Fibroblast of the aortic adventitia (primary cell): ENCODE results near the gene SPTBN4. TPM values are rescaled to one million over a fixed set of nuclear protein-coding genes. Genes with fewer than 3 reads are reported as not detected.
"Not testable (repeated sequence)": the region's sequence is repeated elsewhere in the genome, so short reads cannot be mapped to it uniquely, and the experiment has no call there.

Experiments used
- DNase-seq: peaks from one replicate; pipeline ENCODE4 v3.0.0-alpha.2; 2010; ENCODE audit warnings: low read depth
- H3K4me3 ChIP-seq: 2 replicates; pipeline ENCODE4 v1.5.1; 2011; ENCODE audit warnings: low read depth, mild to moderate bottlenecking, control low read depth, low read length, moderate library complexity
- total RNA-seq: library from RNA; depleted of rRNA; stranded (reverse); fragments of >200 nt; gene quantifications from 2 replicates; pipeline ENCODE4 v1.2.3, GENCODE V29; 2012; ENCODE audit warnings: low replicate concordance
- TF ChIP-seq, protein P1 (sequence below): IDR thresholded peaks from 2 replicates; pipeline ENCODE4 v1.5.1; 2011; ENCODE audit warnings: mild to moderate bottlenecking, low read length, control low read depth, inconsistent platforms; ENCODE audit not compliant: insufficient read depth

Gene SPTBN4
- total RNA-seq, 1 donor = 3.5 TPM

DNA sequence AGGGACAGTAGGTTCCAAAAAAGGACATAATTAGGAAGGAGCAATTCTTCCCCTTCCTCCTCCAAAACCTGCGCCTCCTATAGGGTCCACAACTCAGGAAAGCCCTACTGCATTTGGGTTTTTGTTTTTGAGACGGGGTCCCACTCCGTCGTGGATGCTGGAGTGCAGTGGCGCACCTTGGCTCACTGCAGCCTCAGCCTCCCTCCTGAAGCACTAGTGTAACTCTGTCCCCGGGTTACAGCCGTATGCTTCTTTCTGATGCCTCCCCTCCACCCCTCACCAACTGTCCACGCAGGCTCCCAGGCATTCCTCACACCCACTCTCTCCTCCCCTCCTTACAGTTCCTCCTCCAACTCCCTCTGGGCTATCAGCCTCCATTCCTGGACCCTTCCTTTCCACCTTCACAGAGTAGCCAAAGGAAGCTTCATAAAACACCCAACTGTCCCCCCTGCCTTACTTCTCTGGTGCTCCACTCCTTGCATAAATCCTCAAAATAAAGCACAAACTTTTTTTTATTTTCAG lies 20.5 kb upstream of the SPTBN4 start:
- TF ChIP-seq, protein P1, sequence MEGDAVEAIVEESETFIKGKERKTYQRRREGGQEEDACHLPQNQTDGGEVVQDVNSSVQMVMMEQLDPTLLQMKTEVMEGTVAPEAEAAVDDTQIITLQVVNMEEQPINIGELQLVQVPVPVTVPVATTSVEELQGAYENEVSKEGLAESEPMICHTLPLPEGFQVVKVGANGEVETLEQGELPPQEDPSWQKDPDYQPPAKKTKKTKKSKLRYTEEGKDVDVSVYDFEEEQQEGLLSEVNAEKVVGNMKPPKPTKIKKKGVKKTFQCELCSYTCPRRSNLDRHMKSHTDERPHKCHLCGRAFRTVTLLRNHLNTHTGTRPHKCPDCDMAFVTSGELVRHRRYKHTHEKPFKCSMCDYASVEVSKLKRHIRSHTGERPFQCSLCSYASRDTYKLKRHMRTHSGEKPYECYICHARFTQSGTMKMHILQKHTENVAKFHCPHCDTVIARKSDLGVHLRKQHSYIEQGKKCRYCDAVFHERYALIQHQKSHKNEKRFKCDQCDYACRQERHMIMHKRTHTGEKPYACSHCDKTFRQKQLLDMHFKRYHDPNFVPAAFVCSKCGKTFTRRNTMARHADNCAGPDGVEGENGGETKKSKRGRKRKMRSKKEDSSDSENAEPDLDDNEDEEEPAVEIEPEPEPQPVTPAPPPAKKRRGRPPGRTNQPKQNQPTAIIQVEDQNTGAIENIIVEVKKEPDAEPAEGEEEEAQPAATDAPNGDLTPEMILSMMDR = no peak
- DNase-seq = no peak
- H3K4me3 ChIP-seq = no peak overlapping the region

DNA sequence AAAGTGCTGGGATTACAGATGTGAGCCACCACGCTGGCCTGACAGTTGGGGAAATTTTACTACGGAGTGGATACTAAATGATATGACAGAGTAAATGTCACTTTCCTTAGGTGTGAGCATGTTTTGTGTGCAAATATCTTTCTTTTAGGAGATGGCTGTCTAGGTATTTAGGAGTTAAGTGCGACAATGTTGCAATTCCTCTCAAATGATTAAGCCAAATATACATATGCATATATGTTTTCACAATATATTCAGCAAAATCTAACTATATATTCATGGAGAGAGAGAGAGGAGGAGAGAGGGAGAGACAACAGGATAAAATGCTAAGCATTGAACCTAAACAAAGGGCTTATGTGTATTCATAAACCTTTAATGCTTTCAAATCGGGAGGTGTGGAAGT lies 17.3 kb upstream of the SPTBN4 start:
- H3K4me3 ChIP-seq = no peak overlapping the region
- DNase-seq = no peak
- TF ChIP-seq, protein P1 = no peak

DNA sequence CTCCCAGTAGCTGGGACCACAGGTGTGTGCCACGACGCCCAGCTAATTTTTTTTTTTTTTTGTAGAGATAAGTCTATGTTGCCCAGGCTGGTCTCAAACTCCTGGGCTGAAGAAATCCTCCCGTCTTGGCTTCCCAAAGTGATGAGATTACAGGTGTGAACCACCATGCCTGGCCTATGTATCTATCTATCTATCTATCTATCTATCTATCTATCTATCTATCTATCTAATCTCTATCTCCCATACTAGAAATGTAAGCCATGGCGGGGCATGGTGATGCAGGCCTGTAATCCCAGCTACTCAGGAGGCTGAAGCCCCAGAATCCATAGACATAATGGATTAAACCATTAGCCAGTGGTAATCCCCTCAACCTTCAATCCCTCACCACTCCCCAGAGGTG lies 16.1 kb upstream of the SPTBN4 start:
- no peak for DNase-seq
- no peak overlapping the region for H3K4me3 ChIP-seq
- TF ChIP-seq, protein P1 = no peak

DNA sequence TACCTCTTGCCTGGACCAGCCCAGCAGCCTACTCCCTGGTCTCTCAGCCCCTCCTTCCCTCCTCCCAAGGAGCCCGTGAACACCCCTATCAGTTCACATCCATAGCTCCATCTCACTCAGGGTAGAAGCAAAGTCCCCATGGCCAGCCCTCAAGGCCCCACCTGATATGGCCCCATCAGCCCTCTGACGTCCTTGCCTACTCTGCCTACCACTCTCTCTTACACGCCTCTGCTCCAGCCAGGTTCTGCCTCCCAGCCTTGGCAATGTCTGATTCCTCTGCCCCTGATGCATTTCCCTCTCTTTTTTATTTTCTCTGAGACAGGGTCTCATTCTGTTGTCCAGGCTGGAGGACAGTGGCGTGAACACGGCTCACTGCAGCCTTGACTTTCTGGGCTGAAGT lies 14.8 kb upstream of the SPTBN4 start:
- no peak for DNase-seq
- no peak overlapping the region for H3K4me3 ChIP-seq
- TF ChIP-seq, protein P1 = no peak

DNA sequence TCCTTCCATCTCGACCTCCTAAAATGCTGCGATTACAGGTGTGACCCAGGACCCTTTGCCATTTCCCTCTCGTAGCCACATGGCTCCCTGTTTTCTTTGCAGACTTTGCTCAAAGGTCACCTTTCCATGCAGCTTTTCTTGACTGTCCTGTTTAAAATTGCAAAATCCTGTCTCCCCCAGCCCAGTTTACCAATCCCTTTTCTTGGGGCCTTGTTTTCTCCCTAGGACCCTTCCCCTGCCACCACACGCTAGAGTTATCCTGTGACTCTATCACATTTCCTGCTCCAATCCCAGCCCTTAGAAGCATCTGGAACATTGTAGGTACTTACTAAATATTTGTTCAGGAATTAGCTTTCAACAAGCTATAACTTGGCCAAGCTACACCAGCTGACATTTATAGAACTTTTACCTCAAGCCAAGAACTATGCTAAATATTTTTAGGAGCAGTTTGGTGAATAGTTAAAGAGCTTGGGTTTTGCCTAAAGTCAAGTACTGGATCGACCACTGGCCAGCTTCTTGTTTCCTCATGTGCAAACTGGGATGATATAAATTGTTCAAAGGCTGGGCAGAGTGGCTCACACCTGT lies 13.6 kb upstream of the SPTBN4 start:
- DNase-seq = no peak
- no peak overlapping the region for H3K4me3 ChIP-seq
- TF ChIP-seq, protein P1 = no peak

DNA sequence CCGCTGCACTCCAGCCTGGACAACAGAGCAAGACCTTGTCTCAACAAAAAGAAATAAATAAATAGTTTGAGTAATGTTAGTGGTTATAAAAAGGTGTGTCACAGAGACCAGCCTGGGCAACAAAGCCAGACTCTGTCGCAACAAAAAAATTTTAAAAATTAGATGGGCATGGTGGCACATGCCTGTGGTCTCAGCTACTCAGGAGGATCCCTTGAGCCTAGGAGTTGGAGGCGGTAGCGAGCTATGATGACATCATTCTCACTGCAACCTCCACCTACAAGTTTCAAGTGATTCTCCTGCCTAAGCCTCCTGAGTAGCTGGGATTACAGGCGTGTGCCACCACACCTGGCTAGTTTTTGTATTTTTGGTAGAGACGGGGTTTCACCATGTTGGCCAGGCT lies 12.9 kb upstream of the SPTBN4 start:
- not testable (repeated sequence) for DNase-seq, H3K4me3 ChIP-seq

DNA sequence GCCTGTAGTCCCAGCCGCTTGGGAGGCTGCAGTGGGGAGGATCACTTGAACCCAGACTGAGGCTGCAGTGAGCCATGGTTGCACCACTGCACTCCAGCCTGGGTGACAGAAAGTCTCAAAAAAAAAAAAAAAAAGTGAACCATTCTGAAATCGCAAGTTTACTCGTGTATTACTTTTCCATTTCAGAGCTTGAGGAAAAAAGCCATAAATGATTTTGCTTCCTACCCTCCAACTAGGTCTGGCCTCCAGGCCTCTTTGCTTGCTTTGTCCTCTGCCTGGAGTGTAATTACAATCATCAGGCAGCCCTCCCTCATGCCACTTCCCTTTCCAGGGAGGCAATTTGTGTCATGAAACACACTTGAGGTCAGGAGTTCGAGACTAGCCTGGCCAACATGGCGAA lies 9.8 kb upstream of the SPTBN4 start:
- no peak for DNase-seq
- no peak overlapping the region for H3K4me3 ChIP-seq
- TF ChIP-seq, protein P1 = no peak
